GM18498 (cell line): Measurements from ENCODE around the gene DENND1A.
"Not testable (repeated sequence)": the region's sequence is repeated elsewhere in the genome, so short reads cannot be mapped to it uniquely, and the experiment has no call there.

Experiments
- ATAC-seq: cut with Tn5 transposase; IDR thresholded peaks from one replicate; pipeline ENCODE4 v1.9.1; 2021; ENCODE audit warnings: mild to moderate bottlenecking, moderate library complexity; ENCODE audit not compliant: unreplicated experiment

DENND1A gene

DNA sequence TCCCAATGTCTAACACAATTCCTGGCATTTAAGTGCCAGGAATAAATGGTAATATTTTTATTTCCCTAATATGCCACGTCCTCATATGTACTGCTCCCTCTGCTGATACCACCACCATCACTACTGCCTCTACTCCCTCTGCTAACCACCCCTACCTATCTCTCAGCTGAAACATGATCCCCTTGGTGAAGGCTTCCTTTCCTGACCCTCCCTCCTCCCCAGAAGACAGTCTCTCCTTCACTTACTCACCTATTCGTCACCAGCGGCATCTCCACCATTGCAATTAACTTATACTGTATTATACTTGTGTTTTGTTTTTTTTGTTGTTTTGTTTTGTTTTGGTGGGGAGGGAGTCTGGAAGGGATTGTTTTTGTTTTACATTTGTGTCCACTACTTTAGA is 4.8 kb downstream of the DENND1A start:
- ATAC-seq, result no peak

- ATAC-seq, result no peak
These were observed 5.2 kb downstream of the DENND1A start for GRCh38 chr9:123924727-123925126.

- ATAC-seq, result no peak
These were observed 6.0 kb downstream of the DENND1A start for GRCh38 chr9:123923884-123924283.

DNA sequence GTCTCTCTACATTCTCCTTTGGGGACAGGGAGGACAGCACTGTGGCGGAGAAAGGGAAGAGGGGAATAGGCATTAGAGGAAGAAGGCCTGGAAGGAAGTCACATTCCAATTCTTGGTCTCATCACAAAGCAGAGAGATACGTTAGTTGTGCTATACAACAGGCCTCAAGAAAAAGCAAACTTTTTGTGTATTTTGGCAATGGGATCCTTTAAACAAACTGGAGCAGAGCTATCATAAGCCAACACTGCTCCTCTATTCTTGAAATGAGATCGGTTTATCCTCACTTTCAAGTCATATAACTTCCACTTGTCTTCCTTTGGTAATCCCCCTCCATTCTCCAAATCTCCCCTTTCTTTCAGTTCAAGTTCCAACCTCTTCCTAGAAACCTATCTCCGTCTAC is 6.5 kb downstream of the DENND1A start:
- ATAC-seq, result no peak

DNA sequence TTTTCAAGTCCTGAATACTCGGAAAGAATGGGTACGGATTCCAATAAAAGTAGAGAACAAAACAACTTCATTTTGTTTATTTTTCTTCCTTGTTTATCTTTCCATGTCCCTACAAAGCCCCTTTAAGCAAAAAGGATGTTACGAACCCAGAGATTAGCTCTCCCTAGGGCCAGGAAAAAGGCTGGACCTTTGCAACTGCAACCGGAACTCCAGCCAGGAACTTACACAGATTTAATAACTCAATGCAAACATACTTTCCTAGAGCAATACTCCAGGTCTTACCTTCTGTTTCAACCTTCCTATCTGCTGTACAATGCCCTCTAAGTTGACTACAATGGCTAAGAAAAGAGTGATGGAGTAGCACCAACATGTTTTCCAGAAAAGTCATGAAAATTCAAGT is 7.0 kb downstream of the DENND1A start:
- ATAC-seq, result no peak

DNA sequence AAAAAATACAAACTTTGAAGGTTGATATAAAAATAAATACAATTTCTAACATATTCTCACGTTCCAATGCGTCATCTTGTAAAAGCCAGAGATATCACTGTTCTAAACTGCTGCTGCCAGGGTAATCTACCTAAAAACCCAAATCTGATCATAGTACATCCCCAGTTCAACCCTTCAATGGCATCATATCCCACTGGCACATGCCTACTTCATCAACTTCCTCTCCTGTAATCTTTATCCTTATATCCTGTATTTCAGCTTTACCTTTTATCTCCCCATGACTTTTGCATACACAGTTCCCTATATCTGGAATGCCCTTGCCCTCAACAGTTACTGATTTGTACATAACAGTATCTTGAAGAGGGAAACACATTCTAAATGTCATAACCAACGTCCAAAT is 7.5 kb downstream of the DENND1A start:
- no peak for ATAC-seq

GRCh38 chr9:123914517-123915196 is 15.3 kb downstream of the DENND1A start:
- no peak for ATAC-seq

GRCh38 chr9:123912167-123912897 is 17.6 kb downstream of the DENND1A start:
- ATAC-seq, result no peak

DNA sequence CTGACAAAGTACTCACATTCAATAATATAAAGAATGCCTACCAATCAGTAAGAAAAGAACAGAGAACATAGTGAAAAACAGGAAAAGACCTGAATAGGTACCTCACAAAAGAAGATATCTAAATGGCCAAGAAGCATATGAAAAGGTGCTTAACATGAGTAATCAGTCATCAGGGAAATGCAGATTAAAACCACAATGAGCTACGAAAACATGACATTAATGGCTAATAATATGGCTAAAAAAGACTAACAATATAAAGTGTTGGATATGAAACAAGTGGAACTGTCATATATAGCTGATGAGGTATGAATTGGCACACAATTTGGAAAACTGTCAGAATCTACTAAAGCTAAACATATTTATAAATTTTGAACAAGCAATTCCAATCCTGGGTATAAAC is 18.9 kb downstream of the DENND1A start:
- no peak for ATAC-seq

DNA sequence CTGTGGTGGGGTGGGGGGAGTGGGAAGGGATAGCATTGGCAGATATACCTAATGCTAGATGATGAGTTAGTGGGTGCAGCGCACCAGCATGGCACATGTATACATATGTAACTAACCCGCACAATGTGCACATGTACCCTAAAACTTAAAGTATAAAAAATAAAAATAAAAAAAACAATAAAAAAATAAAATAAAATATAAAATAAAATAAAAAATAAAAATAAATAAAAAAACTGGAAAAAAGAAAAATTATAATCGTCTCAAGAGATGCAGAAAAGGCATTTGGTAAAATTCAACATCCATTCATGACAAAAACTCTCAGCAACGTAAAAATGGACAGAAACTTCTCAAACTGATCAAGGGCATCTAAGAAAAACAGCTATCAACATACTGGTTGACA is 20.7 kb downstream of the DENND1A start:
- not testable (repeated sequence) for ATAC-seq

DNA sequence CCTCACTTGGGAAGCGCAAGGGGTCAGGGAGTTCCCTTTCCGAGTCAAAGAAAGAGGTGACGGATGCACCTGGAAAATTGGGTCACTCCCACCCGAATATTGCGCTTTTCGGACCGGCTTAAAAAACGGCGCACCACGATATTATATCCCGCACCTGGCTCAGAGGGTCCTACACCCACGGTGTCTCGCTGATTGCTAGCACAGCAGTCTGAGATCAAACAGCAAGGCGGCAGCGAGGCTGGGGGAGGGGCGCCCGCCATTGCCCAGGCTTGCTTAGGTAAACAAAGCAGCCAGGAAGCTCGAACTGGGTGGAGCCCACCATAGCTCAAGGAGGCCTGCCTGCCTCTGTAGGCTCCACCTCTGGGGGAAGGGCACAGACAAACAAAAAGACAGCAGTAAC is 26.4 kb downstream of the DENND1A start:
- ATAC-seq, result not testable (repeated sequence)

DNA sequence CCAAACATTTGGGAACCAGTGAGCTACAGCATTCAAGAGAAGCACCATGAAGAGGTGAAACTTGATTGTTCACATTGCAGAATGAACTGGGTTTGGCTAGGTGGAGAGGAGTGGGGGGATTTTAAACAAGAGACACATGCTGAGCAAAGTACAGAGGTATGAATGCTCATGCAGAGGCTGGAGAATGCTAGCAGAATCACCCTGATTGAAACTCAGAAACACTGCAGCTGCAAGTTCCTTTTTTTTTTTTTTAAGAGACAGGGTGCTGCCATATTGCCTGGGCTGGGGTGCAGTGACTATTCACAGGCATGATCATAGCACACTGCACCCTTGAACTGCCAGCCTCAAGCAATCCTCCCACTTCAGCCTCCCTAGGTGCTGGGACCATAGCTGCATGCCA is 35.1 kb downstream of the DENND1A start:
- no peak for ATAC-seq

DNA sequence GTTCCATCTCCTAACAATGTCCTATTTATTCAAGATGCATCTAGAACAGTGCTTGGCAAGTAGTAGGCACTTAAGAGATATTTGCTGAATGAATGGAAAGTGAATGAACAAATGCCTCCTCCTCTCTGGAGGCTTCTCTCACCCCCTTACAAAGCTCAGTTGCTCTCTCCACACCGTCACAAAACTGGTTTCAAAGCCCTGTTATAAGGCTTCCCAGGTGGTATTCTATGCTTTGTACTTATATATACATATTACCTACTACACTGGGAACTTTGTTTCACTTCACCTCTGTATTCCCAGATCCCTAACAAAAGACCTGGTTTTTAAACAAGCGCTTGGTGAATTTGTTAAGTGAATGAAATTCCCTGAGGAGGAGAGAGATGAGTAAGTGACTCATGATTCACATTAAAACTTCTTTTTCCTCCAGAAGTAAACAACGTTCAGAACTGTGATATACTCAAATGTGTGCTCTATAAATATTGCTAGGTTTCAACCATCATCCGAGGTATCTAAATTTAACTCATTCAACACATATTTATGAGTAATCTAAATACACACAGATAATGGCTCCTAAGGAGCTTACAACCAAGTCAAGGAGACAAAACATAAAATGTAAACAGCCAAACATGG is 36.0 kb downstream of the DENND1A start:
- no peak for ATAC-seq

GRCh38 chr9:123893115-123893514 is 36.8 kb downstream of the DENND1A start:
- ATAC-seq, result no peak

DNA sequence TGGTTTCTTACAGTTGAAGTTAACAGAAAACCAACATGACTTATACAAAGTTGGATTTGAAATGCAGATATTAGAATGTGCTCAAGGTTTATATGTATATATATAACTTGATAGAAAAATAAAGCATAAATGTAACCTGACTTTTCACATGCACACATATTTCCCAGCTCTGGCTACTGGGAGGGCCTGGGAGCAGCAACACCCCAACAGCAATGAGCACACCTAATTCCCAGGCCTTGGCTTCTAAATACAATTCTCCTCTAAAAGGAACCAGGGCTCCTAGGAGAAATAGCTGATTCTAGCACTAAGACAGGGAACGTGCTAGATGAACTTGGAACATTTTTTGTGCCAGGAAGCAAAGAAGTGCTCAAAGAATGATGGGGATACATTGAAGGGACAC is 42.1 kb downstream of the DENND1A start:
- ATAC-seq, result no peak

GRCh38 chr9:123885834-123886233 is 44.1 kb downstream of the DENND1A start:
- ATAC-seq, result not testable (repeated sequence)

- ATAC-seq, result no peak
These were observed 46.3 kb downstream of the DENND1A start for GRCh38 chr9:123883634-123884033.

GRCh38 chr9:123881604-123882003 is 48.3 kb downstream of the DENND1A start:
- no peak for ATAC-seq

GRCh38 chr9:123880420-123880819 is 49.5 kb downstream of the DENND1A start:
- no peak for ATAC-seq

DNA sequence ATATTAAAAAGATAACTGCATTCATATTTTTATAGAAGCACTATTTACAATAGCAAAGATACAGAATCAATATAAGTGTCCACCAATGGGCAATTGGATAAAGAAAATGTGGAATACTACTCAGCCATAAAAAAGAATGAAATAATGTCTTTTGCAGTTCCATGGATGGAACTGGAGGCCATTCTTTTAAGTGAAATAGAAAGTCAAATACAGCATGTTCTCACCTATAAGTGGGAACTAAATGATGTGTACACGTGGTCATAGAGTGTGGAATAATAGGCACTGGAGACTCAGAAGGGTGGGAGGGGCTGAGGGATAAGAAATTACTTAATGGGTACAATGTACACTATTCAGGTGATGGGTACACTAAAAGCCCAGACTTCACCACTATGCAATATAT is 53.2 kb downstream of the DENND1A start:
- ATAC-seq, result no peak

DNA sequence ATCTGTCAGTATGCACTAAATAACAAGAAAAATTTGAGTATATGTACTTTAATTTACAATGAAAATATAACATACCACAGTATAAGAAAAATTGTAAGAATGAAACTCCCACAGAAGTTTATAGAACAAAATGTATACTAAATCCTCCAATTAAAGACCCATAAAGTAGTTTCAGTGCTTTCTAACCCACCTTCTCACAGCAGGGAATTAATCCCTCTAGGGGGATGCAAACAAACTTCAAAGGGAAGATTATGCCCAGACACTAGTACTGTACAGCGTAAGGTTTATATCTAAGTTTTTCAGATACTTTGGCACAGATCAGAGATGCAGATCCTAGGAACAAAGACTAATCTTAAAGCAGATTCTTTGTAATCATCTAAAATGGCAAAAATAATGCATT is 57.2 kb downstream of the DENND1A start:
- ATAC-seq, result no peak

DNA sequence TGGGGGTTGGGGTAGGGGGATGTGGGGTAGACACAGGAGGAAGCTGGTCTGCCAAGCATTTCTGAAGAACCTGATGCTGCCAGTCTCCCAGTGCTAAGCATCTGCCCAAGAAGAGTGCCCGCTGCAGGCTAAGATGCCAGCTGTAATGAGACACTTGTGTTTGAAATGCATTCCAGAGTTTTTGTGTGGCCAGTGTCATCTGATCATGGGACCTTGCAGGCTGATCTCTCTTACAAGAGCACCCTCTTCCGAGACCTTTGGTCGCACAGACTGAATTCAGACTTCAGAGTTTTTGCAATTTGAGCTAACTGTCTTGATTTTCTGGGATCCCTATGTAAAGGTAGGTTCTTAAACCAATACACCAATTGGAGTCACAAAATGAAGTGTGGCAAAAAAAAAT is 58.1 kb downstream of the DENND1A start:
- ATAC-seq, result no peak
